ENCODE data around the gene RELCH.

Gene RELCH

GRCh38 chr18:62248313-62248712 lies 61.3 kb downstream of the RELCH start:
- Mint-ChIP-seq H3K36me3 (ENCODE audit: low read depth) (peaks cover 13% of the 10 kb centered on the region), H3K4me1 (no peaks in the 10 kb centered on the region), H3K9me3 (no peaks in the 10 kb centered on the region), H3K27me3 (ENCODE audit: low read depth, poor library complexity) (no peaks in the 10 kb centered on the region), H3K27ac (no peak overlapping the region), H3K4me3 (no peak overlapping the region)
- TF ChIP-seq, protein P1, sequence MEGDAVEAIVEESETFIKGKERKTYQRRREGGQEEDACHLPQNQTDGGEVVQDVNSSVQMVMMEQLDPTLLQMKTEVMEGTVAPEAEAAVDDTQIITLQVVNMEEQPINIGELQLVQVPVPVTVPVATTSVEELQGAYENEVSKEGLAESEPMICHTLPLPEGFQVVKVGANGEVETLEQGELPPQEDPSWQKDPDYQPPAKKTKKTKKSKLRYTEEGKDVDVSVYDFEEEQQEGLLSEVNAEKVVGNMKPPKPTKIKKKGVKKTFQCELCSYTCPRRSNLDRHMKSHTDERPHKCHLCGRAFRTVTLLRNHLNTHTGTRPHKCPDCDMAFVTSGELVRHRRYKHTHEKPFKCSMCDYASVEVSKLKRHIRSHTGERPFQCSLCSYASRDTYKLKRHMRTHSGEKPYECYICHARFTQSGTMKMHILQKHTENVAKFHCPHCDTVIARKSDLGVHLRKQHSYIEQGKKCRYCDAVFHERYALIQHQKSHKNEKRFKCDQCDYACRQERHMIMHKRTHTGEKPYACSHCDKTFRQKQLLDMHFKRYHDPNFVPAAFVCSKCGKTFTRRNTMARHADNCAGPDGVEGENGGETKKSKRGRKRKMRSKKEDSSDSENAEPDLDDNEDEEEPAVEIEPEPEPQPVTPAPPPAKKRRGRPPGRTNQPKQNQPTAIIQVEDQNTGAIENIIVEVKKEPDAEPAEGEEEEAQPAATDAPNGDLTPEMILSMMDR (IDR thresholded peaks at IDR 0.05), result no peak
- no peak for DNase-seq

- Mint-ChIP-seq H3K4me3 (no peak overlapping the region), H3K36me3 (ENCODE audit: low read depth) (peaks cover 10% of the 10 kb centered on the region), H3K27ac (no peak overlapping the region), H3K9me3 (no peaks in the 10 kb centered on the region), H3K27me3 (ENCODE audit: low read depth, poor library complexity) (no peaks in the 10 kb centered on the region), H3K4me1 (no peaks in the 10 kb centered on the region)
- TF ChIP-seq, protein P1 (IDR thresholded peaks at IDR 0.05), result peak; percentile 80
- DNase-seq, result peak; percentile 69
These were observed 62.5 kb downstream of the RELCH start for GRCh38 chr18:62249478-62250097.

DNA sequence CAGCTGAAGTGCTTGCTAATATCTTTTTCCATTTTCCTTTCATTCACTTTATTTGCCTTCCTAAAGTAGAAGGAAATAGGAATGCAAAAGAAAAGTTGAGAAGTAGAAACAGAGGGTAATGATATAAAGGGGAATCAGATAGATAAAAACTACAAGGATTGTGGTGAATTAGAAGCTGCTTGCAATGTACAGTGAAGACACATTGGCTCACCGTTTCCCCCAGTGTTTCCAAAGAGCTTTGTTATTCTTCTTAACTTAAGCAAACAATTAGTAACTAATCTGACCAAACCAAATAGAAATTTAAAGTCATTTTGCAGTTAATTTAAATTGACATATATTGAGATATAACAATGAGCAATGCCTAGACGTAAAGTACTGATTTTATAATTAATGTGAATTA lies 63.4 kb downstream of the RELCH start:
- Mint-ChIP-seq H3K4me3 (no peak overlapping the region), H3K27ac (no peak overlapping the region), H3K4me1 (no peaks in the 10 kb centered on the region), H3K9me3 (no peaks in the 10 kb centered on the region), H3K36me3 (ENCODE audit: low read depth) (peaks cover 9% of the 10 kb centered on the region), H3K27me3 (ENCODE audit: low read depth, poor library complexity) (no peaks in the 10 kb centered on the region)
- no peak for DNase-seq
- TF ChIP-seq, protein P1 (IDR thresholded peaks at IDR 0.05), result no peak

GRCh38 chr18:62258093-62258492 lies 71.0 kb downstream of the RELCH start:
- Mint-ChIP-seq H3K4me1 (no peaks in the 10 kb centered on the region), H3K9me3 (no peaks in the 10 kb centered on the region)

GRCh38 chr18:62258616-62259015 lies 71.6 kb downstream of the RELCH start:
- no peaks in the 10 kb centered on the region for H3K9me3 Mint-ChIP-seq
- TF ChIP-seq, protein P1 (IDR thresholded peaks at IDR 0.05), result no peak
- no peak for DNase-seq
- H3K4me1 Mint-ChIP-seq, result no peaks in the 10 kb centered on the region
- H3K27ac Mint-ChIP-seq, result no peak overlapping the region
- peaks cover 36% of the 10 kb centered on the region for H3K36me3 Mint-ChIP-seq (ENCODE audit: low read depth)
- H3K4me3 Mint-ChIP-seq, result no peak overlapping the region
- H3K27me3 Mint-ChIP-seq (ENCODE audit: low read depth, poor library complexity), result no peaks in the 10 kb centered on the region

More at GRCh38 chr18:62258093-62258492, 71.0 kb downstream of the RELCH start:
- no peak overlapping the region for H3K4me3 Mint-ChIP-seq
- TF ChIP-seq, protein P1 (IDR thresholded peaks at IDR 0.05), result no peak
- peaks cover 36% of the 10 kb centered on the region for H3K36me3 Mint-ChIP-seq (ENCODE audit: low read depth)
- DNase-seq, result no peak
- no peaks in the 10 kb centered on the region for H3K27me3 Mint-ChIP-seq (ENCODE audit: low read depth, poor library complexity)
- no peak overlapping the region for H3K27ac Mint-ChIP-seq

DNA sequence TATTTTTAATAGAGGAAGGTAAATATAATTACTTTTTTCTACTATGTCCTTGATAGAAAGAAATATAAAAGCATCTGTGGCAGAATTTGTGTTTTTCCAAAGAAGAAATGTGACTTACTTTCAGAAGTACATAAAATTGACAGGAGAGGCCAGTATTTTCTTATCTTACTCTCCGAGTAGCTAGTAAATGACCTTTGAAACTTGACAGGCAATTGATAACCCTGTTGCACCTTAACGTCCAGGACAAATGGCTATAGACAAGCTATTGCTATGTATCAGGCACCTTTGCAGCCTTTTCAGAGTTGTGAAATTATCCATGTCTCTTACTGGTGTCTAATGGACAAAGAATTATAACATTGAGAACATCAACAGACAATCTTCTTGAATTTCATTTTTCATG lies 75.0 kb downstream of the RELCH start:
- no peak for DNase-seq
- no peaks in the 10 kb centered on the region for H3K27me3 Mint-ChIP-seq (ENCODE audit: low read depth, poor library complexity)
- H3K9me3 Mint-ChIP-seq, result no peaks in the 10 kb centered on the region
- H3K27ac Mint-ChIP-seq, result no peak overlapping the region
- TF ChIP-seq, protein P1 (IDR thresholded peaks at IDR 0.05), result no peak
- no peaks in the 10 kb centered on the region for H3K4me1 Mint-ChIP-seq
- peaks cover 39% of the 10 kb centered on the region for H3K36me3 Mint-ChIP-seq (ENCODE audit: low read depth)
- no peak overlapping the region for H3K4me3 Mint-ChIP-seq
